Measurements from ENCODE around the gene SNCG. TPM values are rescaled to one million over a fixed set of nuclear protein-coding genes. Genes with fewer than 3 reads are reported as not detected.
"Not testable (repeated sequence)": the region's sequence is repeated elsewhere in the genome, so short reads cannot be mapped to it uniquely, and the experiment has no call there.

The SNCG gene
- total RNA-seq, 1 experiment from 2014 or later: 5.5 TPM

- H3K9me3 Mint-ChIP-seq: no peaks in the 10 kb centered on the region; a peak in 1 of 5 replicates
- Histone ChIP-seq H3K79me2 (ENCODE audit: insufficient read depth, low read length) (no peaks in the 10 kb centered on the region), H3K56ac (ENCODE audit: insufficient read length, low read depth, low read length) (no peak overlapping the region), H3K9ac (ENCODE audit: extremely low read depth, insufficient read length, low read length) (no peak overlapping the region), H3K4me1 (ENCODE audit: insufficient read depth, low read length) (no peaks in the 10 kb centered on the region), H3K18ac (ENCODE audit: insufficient read length, low read depth, low read length) (no peak overlapping the region), H4K20me1 (ENCODE audit: control insufficient read depth, insufficient read depth, insufficient read length) (no peaks in the 10 kb centered on the region), H3K4ac (ENCODE audit: low read depth, low read length) (no peak overlapping the region), H3K14ac (ENCODE audit: insufficient read depth, low read length) (no peak overlapping the region), H2BK12ac (ENCODE audit: insufficient read length, low read depth, low read length) (no peak overlapping the region), H2BK15ac (ENCODE audit: low read depth, low read length) (no peak overlapping the region), H2BK120ac (ENCODE audit: low read depth, low read length, poor library complexity, severe bottlenecking) (no peak overlapping the region), H2BK20ac (ENCODE audit: low read depth, low read length, poor library complexity, severe bottlenecking) (no peak overlapping the region), H2BK5ac (ENCODE audit: insufficient read length, low read length) (no peak overlapping the region), H3K27me3 (ENCODE audit: insufficient read depth, low read length) (no peaks in the 10 kb centered on the region), H3K27ac (ENCODE audit: insufficient read length, low read depth, low read length) (no peak overlapping the region), H3K4me2 (ENCODE audit: insufficient read depth, insufficient read length, low read length) (no peak overlapping the region), H3K79me1 (ENCODE audit: insufficient read depth, low read depth, low read length, poor library complexity, severe bottlenecking) (no peaks in the 10 kb centered on the region), H4K91ac (ENCODE audit: insufficient read length, low read depth, low read length) (no peak overlapping the region), H2AK5ac (ENCODE audit: insufficient read length, low read length) (no peak overlapping the region), H3T11ph (ENCODE audit: low read length) (no peak overlapping the region), H3K23me2 (ENCODE audit: insufficient read length, low read depth, low read length, poor library complexity, severe bottlenecking) (no peaks in the 10 kb centered on the region), H3K9me3 (ENCODE audit: control insufficient read depth, low read depth, low read length) (no peaks in the 10 kb centered on the region), H3K23ac (ENCODE audit: insufficient read length, low read depth, low read length) (no peak overlapping the region), H4K8ac (replicated peaks; ENCODE audit: insufficient read length, low read depth, low read length) (no peak overlapping the region), H2AFZ (ENCODE audit: low read length) (no peak overlapping the region), H4K5ac (ENCODE audit: insufficient read length, low read depth, low read length) (no peak overlapping the region)
- no peak overlapping the region for H3K27ac Mint-ChIP-seq
- DNase-seq: no peak
- no peaks in the 10 kb centered on the region for H3K27me3 Mint-ChIP-seq (ENCODE audit: low read depth)
- WGBS (ENCODE audit: extremely low coverage, insufficient read length, low lambda C conversion rate): no CpG with 5 or more reads among the region's 3 CpGs
- TF ChIP-seq, protein P1, sequence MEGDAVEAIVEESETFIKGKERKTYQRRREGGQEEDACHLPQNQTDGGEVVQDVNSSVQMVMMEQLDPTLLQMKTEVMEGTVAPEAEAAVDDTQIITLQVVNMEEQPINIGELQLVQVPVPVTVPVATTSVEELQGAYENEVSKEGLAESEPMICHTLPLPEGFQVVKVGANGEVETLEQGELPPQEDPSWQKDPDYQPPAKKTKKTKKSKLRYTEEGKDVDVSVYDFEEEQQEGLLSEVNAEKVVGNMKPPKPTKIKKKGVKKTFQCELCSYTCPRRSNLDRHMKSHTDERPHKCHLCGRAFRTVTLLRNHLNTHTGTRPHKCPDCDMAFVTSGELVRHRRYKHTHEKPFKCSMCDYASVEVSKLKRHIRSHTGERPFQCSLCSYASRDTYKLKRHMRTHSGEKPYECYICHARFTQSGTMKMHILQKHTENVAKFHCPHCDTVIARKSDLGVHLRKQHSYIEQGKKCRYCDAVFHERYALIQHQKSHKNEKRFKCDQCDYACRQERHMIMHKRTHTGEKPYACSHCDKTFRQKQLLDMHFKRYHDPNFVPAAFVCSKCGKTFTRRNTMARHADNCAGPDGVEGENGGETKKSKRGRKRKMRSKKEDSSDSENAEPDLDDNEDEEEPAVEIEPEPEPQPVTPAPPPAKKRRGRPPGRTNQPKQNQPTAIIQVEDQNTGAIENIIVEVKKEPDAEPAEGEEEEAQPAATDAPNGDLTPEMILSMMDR (conservative IDR thresholded peaks at IDR 0.05): no peak
- H3K4me3 Mint-ChIP-seq: no peak overlapping the region
- no peaks in the 10 kb centered on the region for H3K36me3 Mint-ChIP-seq (ENCODE audit: insufficient read depth in 1 of 3, low read depth in 3 of 3)
- H3K4me1 Mint-ChIP-seq: no peaks in the 10 kb centered on the region
These were observed 42.1 kb downstream of the SNCG start for GRCh38 chr10:87000491-87000890.

DNA sequence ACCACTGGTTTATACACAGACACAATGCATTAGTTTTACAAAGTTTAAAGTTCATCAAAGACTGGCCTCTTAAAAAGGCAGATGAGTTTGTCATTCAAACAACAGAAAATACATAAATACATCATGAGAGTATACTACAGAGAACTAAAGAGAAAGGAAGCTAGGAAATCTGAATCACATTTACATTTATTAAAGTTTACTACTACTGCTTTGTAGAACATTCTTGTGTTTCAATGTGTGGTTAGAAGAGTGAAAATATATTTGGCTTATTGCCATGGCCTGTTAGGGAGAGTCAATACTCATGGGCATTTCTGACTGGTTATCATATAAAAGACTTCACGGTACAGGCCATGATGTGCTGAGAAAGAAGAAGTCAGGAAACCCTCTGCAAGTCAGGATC is 48.7 kb downstream of the SNCG start:
- H2BK15ac ChIP-seq (ENCODE audit: low read depth, low read length); H3K4me1 Mint-ChIP-seq; H3K18ac ChIP-seq (ENCODE audit: insufficient read length, low read depth, low read length); H3K27me3 ChIP-seq (ENCODE audit: insufficient read depth, low read length); H3K27ac Mint-ChIP-seq; H2AFZ ChIP-seq (ENCODE audit: low read length); H3T11ph ChIP-seq (ENCODE audit: low read length); H3K27ac ChIP-seq (ENCODE audit: insufficient read length, low read depth, low read length); H3K36me3 Mint-ChIP-seq (ENCODE audit: insufficient read depth in 1 of 3, low read depth in 3 of 3); H2BK5ac ChIP-seq (ENCODE audit: insufficient read length, low read length); H2AK5ac ChIP-seq (ENCODE audit: insufficient read length, low read length); H3K79me2 ChIP-seq (ENCODE audit: insufficient read depth, low read length); H4K91ac ChIP-seq (ENCODE audit: insufficient read length, low read depth, low read length); H3K4ac ChIP-seq (ENCODE audit: low read depth, low read length); H3K79me1 ChIP-seq (ENCODE audit: insufficient read depth, low read depth, low read length, poor library complexity, severe bottlenecking); H3K23me2 ChIP-seq (ENCODE audit: insufficient read length, low read depth, low read length, poor library complexity, severe bottlenecking); H3K9me3 Mint-ChIP-seq; H3K4me3 Mint-ChIP-seq; H3K9me3 ChIP-seq (ENCODE audit: control insufficient read depth, low read depth, low read length); H3K9ac ChIP-seq (ENCODE audit: extremely low read depth, insufficient read length, low read length); H2BK120ac ChIP-seq (ENCODE audit: low read depth, low read length, poor library complexity, severe bottlenecking); H4K8ac ChIP-seq (replicated peaks; ENCODE audit: insufficient read length, low read depth, low read length); H4K5ac ChIP-seq (ENCODE audit: insufficient read length, low read depth, low read length); H3K27me3 Mint-ChIP-seq (ENCODE audit: low read depth); H3K14ac ChIP-seq (ENCODE audit: insufficient read depth, low read length); H4K20me1 ChIP-seq (ENCODE audit: control insufficient read depth, insufficient read depth, insufficient read length); H2BK20ac ChIP-seq (ENCODE audit: low read depth, low read length, poor library complexity, severe bottlenecking); H3K4me2 ChIP-seq (ENCODE audit: insufficient read depth, insufficient read length, low read length); H2BK12ac ChIP-seq (ENCODE audit: insufficient read length, low read depth, low read length); DNase-seq; H3K56ac ChIP-seq (ENCODE audit: insufficient read length, low read depth, low read length); H3K4me1 ChIP-seq (ENCODE audit: insufficient read depth, low read length); H3K23ac ChIP-seq (ENCODE audit: insufficient read length, low read depth, low read length): not testable (repeated sequence)
- WGBS (ENCODE audit: extremely low coverage, insufficient read length, low lambda C conversion rate): no CpG with 5 or more reads among the region's 1 CpG
